Vagina (tissue), 2 donors: ENCODE measurements around the gene GOPC. TPM values are rescaled to one million over a fixed set of nuclear protein-coding genes. Genes with fewer than 3 reads are reported as not detected.

ENCODE experiments used
- DNase-seq, 2 donors: peaks; one replicate each; pipeline ENCODE4 v3.0.0-alpha.2; 2017; ENCODE audit errors: extremely low spot score in 2 of 2
- H3K27ac ChIP-seq: fragments of 200-600 bp; sonication (generic); one replicate; pipeline ENCODE4 v1.5.1; 2019
- H3K27me3 ChIP-seq: fragments of 200-600 bp; sonication (generic); one replicate; pipeline ENCODE4 v1.5.1; 2019
- H3K36me3 ChIP-seq, 2 donors: fragments of 200-600 bp; sonication (generic); one replicate each; pipeline ENCODE4 v1.5.1; 2017 to 2019
- H3K4me1 ChIP-seq: fragments of 200-600 bp; sonication (generic); one replicate; pipeline ENCODE4 v1.5.1; 2019
- H3K4me3 ChIP-seq, 2 donors: fragments of 200-600 bp; sonication (generic); 1 replicate in 1 of 2; 2 replicates in 1 of 2; pipeline ENCODE4 v1.5.1; 2016 to 2019
- H3K9me3 ChIP-seq: fragments of 200-600 bp; sonication (generic); one replicate; pipeline ENCODE4 v1.5.1; 2019
- POLR2A ChIP-seq, 2 donors: fragments of 450-650 bp; IDR thresholded peaks; one replicate each; pipeline ENCODE4 v1.6.1; 2017; ENCODE audit warnings: antibody characterized with exemption in 2 of 2, mild to moderate bottlenecking in 2 of 2, moderate library complexity in 2 of 2
- POLR2AphosphoS5 ChIP-seq, 2 donors: sonication (generic); formaldehyde crosslinking; IDR thresholded peaks; one replicate each; pipeline ENCODE4 v1.9.0; 2017; ENCODE audit warnings: antibody characterized with exemption in 2 of 2, mild to moderate bottlenecking in 2 of 2, low read depth in 1 of 2; ENCODE audit not compliant: insufficient read depth in 1 of 2
- intact Hi-C: fragments of 100-400 bp; cut with DNase I; formaldehyde crosslinking; loops from one replicate; pipeline ENCODE4 v1.15.1; 2023
- total RNA-seq: library from RNA; depleted of rRNA; stranded (reverse); fragments of >200 nt; gene quantifications from one replicate; pipeline ENCODE4 v1.2.3, GENCODE V29; 2016
- TF ChIP-seq, protein P1 (sequence below), 3 experiments: fragments of 450-650 bp in 2 of 3; fragments of 200-600 bp in 1 of 3; sonication (generic) in 1 of 3; IDR thresholded peaks; one replicate each; pipeline ENCODE4 v1.5.1; 2017 to 2019; ENCODE audit warnings: antibody characterized with exemption in 3 of 3, mild to moderate bottlenecking in 2 of 3, moderate library complexity in 2 of 3

Gene GOPC
- total RNA-seq, 1 donor from 2014 or later: 19.9 TPM

DNA sequence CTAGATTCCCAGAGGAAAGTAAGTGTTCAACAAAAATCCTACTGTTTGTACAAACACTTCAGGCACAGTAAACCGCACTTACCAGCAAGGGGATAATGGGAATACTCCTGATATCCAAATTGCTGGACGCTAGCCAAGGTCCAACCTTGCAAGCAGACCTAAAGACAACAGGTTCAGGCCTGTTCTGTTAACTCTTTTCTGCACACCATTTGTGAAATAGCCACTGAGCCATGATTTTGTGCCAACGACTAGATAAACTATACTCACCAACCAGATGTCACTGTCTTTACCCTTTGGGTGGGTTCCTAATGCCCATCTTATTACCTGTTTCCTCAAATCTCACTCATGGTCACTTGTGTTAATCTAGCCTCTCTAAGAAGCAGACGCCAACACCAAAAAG, 43.5 kb downstream of the GOPC start:
- intact Hi-C loops: no loop called here
- H3K36me3 ChIP-seq: no peaks in the 10 kb centered on the region
- H3K27ac ChIP-seq: no peak overlapping the region
- TF ChIP-seq, protein P1, sequence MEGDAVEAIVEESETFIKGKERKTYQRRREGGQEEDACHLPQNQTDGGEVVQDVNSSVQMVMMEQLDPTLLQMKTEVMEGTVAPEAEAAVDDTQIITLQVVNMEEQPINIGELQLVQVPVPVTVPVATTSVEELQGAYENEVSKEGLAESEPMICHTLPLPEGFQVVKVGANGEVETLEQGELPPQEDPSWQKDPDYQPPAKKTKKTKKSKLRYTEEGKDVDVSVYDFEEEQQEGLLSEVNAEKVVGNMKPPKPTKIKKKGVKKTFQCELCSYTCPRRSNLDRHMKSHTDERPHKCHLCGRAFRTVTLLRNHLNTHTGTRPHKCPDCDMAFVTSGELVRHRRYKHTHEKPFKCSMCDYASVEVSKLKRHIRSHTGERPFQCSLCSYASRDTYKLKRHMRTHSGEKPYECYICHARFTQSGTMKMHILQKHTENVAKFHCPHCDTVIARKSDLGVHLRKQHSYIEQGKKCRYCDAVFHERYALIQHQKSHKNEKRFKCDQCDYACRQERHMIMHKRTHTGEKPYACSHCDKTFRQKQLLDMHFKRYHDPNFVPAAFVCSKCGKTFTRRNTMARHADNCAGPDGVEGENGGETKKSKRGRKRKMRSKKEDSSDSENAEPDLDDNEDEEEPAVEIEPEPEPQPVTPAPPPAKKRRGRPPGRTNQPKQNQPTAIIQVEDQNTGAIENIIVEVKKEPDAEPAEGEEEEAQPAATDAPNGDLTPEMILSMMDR (IDR thresholded peaks at IDR 0.05): no peak
- TF ChIP-seq POLR2A (IDR thresholded peaks at IDR 0.05) (no peak), POLR2AphosphoS5 (IDR thresholded peaks at IDR 0.05; ENCODE audit: insufficient read depth in 1 of 2, low read depth in 1 of 2) (no peak)
- DNase-seq: no peak
- H3K4me1 ChIP-seq: no peaks in the 10 kb centered on the region
- H3K4me3 ChIP-seq: no peak overlapping the region
- H3K27me3 ChIP-seq: no peaks in the 10 kb centered on the region
- no peaks in the 10 kb centered on the region for H3K9me3 ChIP-seq

DNA sequence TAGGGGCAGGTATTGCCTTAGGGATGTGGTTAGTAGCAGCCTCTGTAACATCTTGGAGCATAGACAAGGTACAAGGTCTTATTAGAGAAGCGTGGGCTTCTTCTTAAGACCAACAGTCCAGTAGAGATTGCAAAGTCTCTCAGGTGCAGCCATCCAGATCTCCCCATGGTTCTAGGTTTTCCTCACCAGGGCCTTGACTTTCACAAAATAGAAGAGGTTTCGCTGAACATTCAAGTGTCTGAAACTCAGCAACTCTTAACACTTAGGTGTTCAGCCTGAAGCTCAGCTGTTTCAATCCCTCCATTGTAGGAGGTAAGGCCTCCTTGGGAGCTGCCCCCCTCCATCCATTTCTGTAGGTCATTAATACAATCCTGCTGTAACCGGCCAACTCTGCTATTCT, 44.4 kb downstream of the GOPC start:
- Histone ChIP-seq H3K36me3 (no peaks in the 10 kb centered on the region), H3K9me3 (no peaks in the 10 kb centered on the region), H3K4me1 (no peaks in the 10 kb centered on the region), H3K27me3 (no peaks in the 10 kb centered on the region), H3K27ac (no peak overlapping the region), H3K4me3 (no peak overlapping the region)
- DNase-seq: no peak
- TF ChIP-seq POLR2AphosphoS5 (IDR thresholded peaks at IDR 0.05; ENCODE audit: insufficient read depth in 1 of 2, low read depth in 1 of 2): no peak
- TF ChIP-seq, protein P1 (IDR thresholded peaks at IDR 0.05): no peak
- no peak for TF ChIP-seq POLR2A (IDR thresholded peaks at IDR 0.05)
- intact Hi-C loops: no loop called here

- Histone ChIP-seq H3K36me3 (no peaks in the 10 kb centered on the region), H3K9me3 (no peaks in the 10 kb centered on the region), H3K4me1 (no peaks in the 10 kb centered on the region), H3K27me3 (no peaks in the 10 kb centered on the region), H3K4me3 (no peak overlapping the region), H3K27ac (no peak overlapping the region)
- intact Hi-C loops: no loop called here
- DNase-seq: no peak
- no peak for TF ChIP-seq POLR2AphosphoS5 (IDR thresholded peaks at IDR 0.05; ENCODE audit: insufficient read depth in 1 of 2, low read depth in 1 of 2)
- TF ChIP-seq, protein P1 (IDR thresholded peaks at IDR 0.05): peak; percentile 66 to 93 (median 69)
These were observed 46.3 kb downstream of the GOPC start for GRCh38 chr6:117555882-117556498.

GRCh38 chr6:117555262-117555849, 47.0 kb downstream of the GOPC start:
- DNase-seq: no peak
- Histone ChIP-seq H3K4me3 (no peak overlapping the region), H3K36me3 (no peaks in the 10 kb centered on the region), H3K27me3 (no peaks in the 10 kb centered on the region), H3K4me1 (no peaks in the 10 kb centered on the region), H3K27ac (no peak overlapping the region), H3K9me3 (no peaks in the 10 kb centered on the region)
- intact Hi-C loops: no loop called here
- TF ChIP-seq POLR2A (IDR thresholded peaks at IDR 0.05): no peak
- TF ChIP-seq, protein P1 (IDR thresholded peaks at IDR 0.05): no peak
- no peak for TF ChIP-seq POLR2AphosphoS5 (IDR thresholded peaks at IDR 0.05; ENCODE audit: insufficient read depth in 1 of 2, low read depth in 1 of 2)

DNA sequence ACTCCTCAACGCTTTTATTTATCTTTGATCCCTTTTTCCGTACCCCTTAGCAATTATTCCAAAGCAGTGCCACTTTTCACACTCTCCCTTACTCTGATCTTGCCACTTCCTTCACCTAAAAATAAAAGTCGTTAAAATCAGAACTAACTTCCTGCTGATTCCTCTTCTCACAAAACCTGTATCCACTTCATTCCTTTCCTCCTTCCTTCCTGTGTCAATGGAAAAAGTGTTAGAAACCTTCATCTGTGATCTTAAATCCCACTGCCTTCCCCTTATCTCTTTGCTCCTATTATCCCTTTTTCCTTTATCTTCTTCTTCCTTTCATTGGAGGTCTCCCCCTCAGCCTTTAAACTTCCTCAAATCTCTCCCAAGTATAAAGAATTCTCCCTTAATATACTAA, 49.2 kb downstream of the GOPC start:
- intact Hi-C loops: loop anchor here (1.0 kb wide), 1 partner anchor 103 kb away; no protein-coding TSS in a partner anchor
- no peaks in the 10 kb centered on the region for H3K27me3 ChIP-seq
- no peaks in the 10 kb centered on the region for H3K36me3 ChIP-seq
- no peaks in the 10 kb centered on the region for H3K9me3 ChIP-seq
- no peak overlapping the region for H3K4me3 ChIP-seq
- no peak overlapping the region for H3K27ac ChIP-seq
- DNase-seq: no peak
- TF ChIP-seq, protein P1 (IDR thresholded peaks at IDR 0.05): no peak
- no peak for TF ChIP-seq POLR2A (IDR thresholded peaks at IDR 0.05)
- TF ChIP-seq POLR2AphosphoS5 (IDR thresholded peaks at IDR 0.05; ENCODE audit: insufficient read depth in 1 of 2, low read depth in 1 of 2): no peak
- peaks cover 8% of the 10 kb centered on the region for H3K4me1 ChIP-seq
